Karpas-422 (cell line): Measurements from ENCODE around the gene SLC44A5. TPM values are rescaled to one million over a fixed set of nuclear protein-coding genes. Genes with fewer than 3 reads are reported as not detected.

Source experiments
- DNase-seq: peaks from one replicate; pipeline ENCODE4 v3.0.0-alpha.2; 2015
- H2AFZ ChIP-seq: fragments of 200-600 bp; sonication (generic); 2 replicates; pipeline ENCODE4 v1.6.1; 2014; ENCODE audit warnings: antibody characterized with exemption, low read length, mixed read lengths
- H3K27ac ChIP-seq: fragments of 200-600 bp; sonication (generic); 2 replicates; pipeline ENCODE4 v1.5.1; 2014; ENCODE audit warnings: mild to moderate bottlenecking, low read length, moderate library complexity
- H3K27me3 ChIP-seq: fragments of 200-600 bp; sonication (generic); 2 replicates; pipeline ENCODE4 v1.6.1; 2014; ENCODE audit warnings: low read length, mixed read lengths
- H3K36me3 ChIP-seq: fragments of 200-600 bp; sonication (generic); 2 replicates; pipeline ENCODE4 v1.6.1; 2014; ENCODE audit warnings: low read length, mixed read lengths; ENCODE audit not compliant: insufficient read depth
- H3K4me1 ChIP-seq: fragments of 200-600 bp; sonication (generic); 2 replicates; pipeline ENCODE4 v1.6.1; 2014; ENCODE audit warnings: mild to moderate bottlenecking, low read length, mixed read lengths
- H3K4me2 ChIP-seq: fragments of 200-600 bp; sonication (generic); 2 replicates; pipeline ENCODE4 v1.6.1; 2014; ENCODE audit warnings: low read length, low read depth, mild to moderate bottlenecking; ENCODE audit not compliant: poor library complexity, severe bottlenecking
- H3K4me3 ChIP-seq: fragments of 200-600 bp; sonication (generic); 2 replicates; pipeline ENCODE4 v1.5.1; 2014; ENCODE audit warnings: mild to moderate bottlenecking, antibody characterized with exemption, low read length, mixed read lengths
- H3K79me2 ChIP-seq: fragments of 200-600 bp; sonication (generic); 2 replicates; pipeline ENCODE4 v1.6.1; 2014; ENCODE audit warnings: mild to moderate bottlenecking, low read length, mixed read lengths
- H3K9ac ChIP-seq: fragments of 200-600 bp; sonication (generic); 2 replicates; pipeline ENCODE4 v1.6.0; 2014; ENCODE audit warnings: low read length
- H3K9me2 ChIP-seq: fragments of 200-600 bp; sonication (generic), shearing (Covaris generic); replicated peaks from 2 replicates; pipeline ENCODE4 v1.6.0; 2014; ENCODE audit warnings: mild to moderate bottlenecking, low read length, moderate library complexity; ENCODE audit not compliant: insufficient read depth
- H3K9me3 ChIP-seq: fragments of 300-700, 200-600 bp; sonication (generic); 2 replicates; pipeline ENCODE4 v1.6.1; 2014; ENCODE audit warnings: low read length, mixed read lengths
- H4K20me1 ChIP-seq: fragments of 200-600 bp; sonication (generic); 2 replicates; pipeline ENCODE4 v1.6.1; 2014; ENCODE audit warnings: mild to moderate bottlenecking, antibody characterized with exemption, low read length, low read depth; ENCODE audit not compliant: insufficient read depth
- total RNA-seq: library from RNA; depleted of rRNA; stranded (reverse); fragments of >200 nt; shearing (Covaris generic); gene quantifications from 2 replicates; pipeline ENCODE4 v1.2.3, GENCODE V29; 2014; ENCODE audit warnings: low replicate concordance

The SLC44A5 gene
- total RNA-seq, 1 experiment from 2014 or later, result not detected

DNA sequence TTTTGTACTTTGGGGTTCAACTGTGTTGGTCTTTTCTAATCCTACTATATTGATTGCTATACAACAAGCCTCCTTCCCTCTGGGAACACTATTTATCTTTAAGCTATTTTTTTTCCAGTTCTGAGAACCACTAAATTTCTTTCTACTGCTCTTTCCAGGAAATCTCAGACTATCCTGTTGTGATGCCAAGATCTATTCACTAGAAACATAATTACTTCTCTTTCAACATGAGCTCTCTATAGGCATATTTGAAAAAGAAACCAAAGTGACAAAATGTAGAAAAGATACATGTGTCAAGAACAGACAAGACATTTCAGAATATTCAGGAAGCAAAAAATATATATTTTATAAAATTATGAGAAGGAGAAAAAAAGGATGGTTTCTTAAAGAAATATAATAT is 82.9 kb downstream of the SLC44A5 start:
- no peak overlapping the region for H3K4me3 ChIP-seq
- no peaks in the 10 kb centered on the region for H3K9me2 ChIP-seq
- no peaks in the 10 kb centered on the region for H3K79me2 ChIP-seq
- H3K27me3 ChIP-seq, result no peaks in the 10 kb centered on the region
- H2AFZ ChIP-seq, result no peak overlapping the region
- H3K4me1 ChIP-seq, result no peaks in the 10 kb centered on the region
- no peaks in the 10 kb centered on the region for H3K36me3 ChIP-seq
- no peak for DNase-seq
- no peaks in the 10 kb centered on the region for H4K20me1 ChIP-seq
- no peak overlapping the region for H3K4me2 ChIP-seq
- H3K9me3 ChIP-seq, result no peaks in the 10 kb centered on the region
- no peak overlapping the region for H3K27ac ChIP-seq
- H3K9ac ChIP-seq, result no peak overlapping the region

GRCh38 chr1:75522389-75522788 is 88.5 kb downstream of the SLC44A5 start:
- DNase-seq, result no peak
- H3K9me2 ChIP-seq, result no peaks in the 10 kb centered on the region
- no peak overlapping the region for H3K4me2 ChIP-seq
- H2AFZ ChIP-seq, result no peak overlapping the region
- no peak overlapping the region for H3K9ac ChIP-seq
- H3K9me3 ChIP-seq, result no peaks in the 10 kb centered on the region
- no peaks in the 10 kb centered on the region for H3K79me2 ChIP-seq
- no peaks in the 10 kb centered on the region for H4K20me1 ChIP-seq
- H3K27ac ChIP-seq, result no peak overlapping the region
- no peaks in the 10 kb centered on the region for H3K4me1 ChIP-seq
- H3K4me3 ChIP-seq, result no peak overlapping the region
- no peaks in the 10 kb centered on the region for H3K36me3 ChIP-seq
- no peaks in the 10 kb centered on the region for H3K27me3 ChIP-seq

DNA sequence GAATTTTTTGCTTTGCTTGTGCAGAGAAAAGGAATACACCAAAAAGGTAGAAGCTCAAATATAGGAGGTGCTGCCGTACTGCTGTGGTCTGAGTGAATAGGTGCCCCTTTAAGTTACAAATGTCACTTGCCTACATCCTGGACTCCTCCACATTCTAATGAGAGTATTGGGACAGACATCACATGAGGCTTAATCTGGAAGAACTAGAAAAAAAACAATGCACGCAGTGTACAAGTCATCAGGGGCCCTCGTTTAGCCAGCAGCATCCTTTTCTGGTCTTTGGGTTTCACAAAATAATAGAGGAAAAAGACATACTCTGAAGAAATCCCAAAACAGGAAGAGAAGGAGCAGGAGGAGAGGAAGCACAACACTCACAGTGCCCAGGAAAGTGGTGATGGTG is 89.3 kb downstream of the SLC44A5 start:
- H3K4me2 ChIP-seq, result no peak overlapping the region
- no peak overlapping the region for H2AFZ ChIP-seq
- no peak overlapping the region for H3K4me3 ChIP-seq
- no peak overlapping the region for H3K27ac ChIP-seq
- H3K9me2 ChIP-seq, result no peaks in the 10 kb centered on the region
- no peaks in the 10 kb centered on the region for H4K20me1 ChIP-seq
- H3K79me2 ChIP-seq, result no peaks in the 10 kb centered on the region
- no peak overlapping the region for H3K9ac ChIP-seq
- no peaks in the 10 kb centered on the region for H3K9me3 ChIP-seq
- H3K27me3 ChIP-seq, result no peaks in the 10 kb centered on the region
- H3K36me3 ChIP-seq, result no peaks in the 10 kb centered on the region
- DNase-seq, result no peak
- no peaks in the 10 kb centered on the region for H3K4me1 ChIP-seq

DNA sequence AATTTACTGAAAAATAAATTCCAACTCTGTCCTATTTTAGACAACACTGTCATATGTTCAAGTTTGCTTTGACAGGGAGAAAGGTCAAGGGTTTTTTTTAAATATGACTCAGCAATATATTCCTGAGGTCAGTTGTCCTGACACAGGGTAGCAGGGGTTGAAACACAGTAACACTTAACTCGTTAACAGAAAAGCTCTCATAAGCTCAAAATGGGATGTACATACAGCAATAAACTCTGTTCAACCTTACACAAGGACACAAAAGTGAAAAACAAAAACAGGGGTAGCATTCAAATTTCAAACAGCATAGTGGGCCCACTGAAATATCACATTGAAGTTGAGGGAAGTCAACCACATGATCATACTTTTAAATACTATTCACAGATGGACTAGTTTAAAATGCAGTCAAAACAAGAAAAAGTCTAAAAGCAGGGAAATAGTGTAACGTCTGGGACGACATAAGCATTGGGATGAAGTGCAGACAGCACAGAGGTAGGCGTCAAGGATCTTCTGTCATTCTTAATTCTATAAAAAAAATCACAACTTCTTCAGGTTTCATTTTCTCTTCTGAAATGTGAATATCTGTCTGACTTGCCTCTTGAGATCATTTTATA is 89.9 kb downstream of the SLC44A5 start:
- H3K27ac ChIP-seq, result no peak overlapping the region
- no peak overlapping the region for H2AFZ ChIP-seq
- no peaks in the 10 kb centered on the region for H3K4me1 ChIP-seq
- no peak overlapping the region for H3K4me2 ChIP-seq
- no peaks in the 10 kb centered on the region for H4K20me1 ChIP-seq
- no peaks in the 10 kb centered on the region for H3K36me3 ChIP-seq
- no peaks in the 10 kb centered on the region for H3K9me3 ChIP-seq
- no peaks in the 10 kb centered on the region for H3K79me2 ChIP-seq
- H3K27me3 ChIP-seq, result no peaks in the 10 kb centered on the region
- no peaks in the 10 kb centered on the region for H3K9me2 ChIP-seq
- no peak for DNase-seq
- no peak overlapping the region for H3K4me3 ChIP-seq
- H3K9ac ChIP-seq, result no peak overlapping the region

- H2AFZ ChIP-seq, result no peak overlapping the region
- no peaks in the 10 kb centered on the region for H3K79me2 ChIP-seq
- H3K9me2 ChIP-seq, result no peaks in the 10 kb centered on the region
- no peak overlapping the region for H3K9ac ChIP-seq
- no peaks in the 10 kb centered on the region for H3K36me3 ChIP-seq
- H3K9me3 ChIP-seq, result no peaks in the 10 kb centered on the region
- H3K4me3 ChIP-seq, result no peak overlapping the region
- DNase-seq, result no peak
- H3K27me3 ChIP-seq, result no peaks in the 10 kb centered on the region
- H3K27ac ChIP-seq, result no peak overlapping the region
- H4K20me1 ChIP-seq, result no peaks in the 10 kb centered on the region
- H3K4me2 ChIP-seq, result no peak overlapping the region
- H3K4me1 ChIP-seq, result no peaks in the 10 kb centered on the region
Measured at GRCh38 chr1:75519651-75520427, 91.1 kb downstream of the SLC44A5 start.

- Histone ChIP-seq H3K79me2 (no peaks in the 10 kb centered on the region), H3K27ac (no peak overlapping the region), H3K4me2 (no peak overlapping the region), H3K4me3 (no peak overlapping the region), H3K9me3 (no peaks in the 10 kb centered on the region), H3K36me3 (no peaks in the 10 kb centered on the region), H3K4me1 (no peaks in the 10 kb centered on the region), H3K9me2 (no peaks in the 10 kb centered on the region), H2AFZ (no peak overlapping the region), H3K27me3 (no peaks in the 10 kb centered on the region), H3K9ac (no peak overlapping the region), H4K20me1 (no peaks in the 10 kb centered on the region)
- DNase-seq, result no peak
Measured at GRCh38 chr1:75518686-75519085, 92.2 kb downstream of the SLC44A5 start.

GRCh38 chr1:75514270-75514669 is 96.6 kb downstream of the SLC44A5 start:
- H3K9me3 ChIP-seq, result no peaks in the 10 kb centered on the region
- H3K9me2 ChIP-seq, result no peaks in the 10 kb centered on the region
- H3K79me2 ChIP-seq, result no peaks in the 10 kb centered on the region
- H3K36me3 ChIP-seq, result no peaks in the 10 kb centered on the region
- no peak overlapping the region for H3K4me3 ChIP-seq
- no peaks in the 10 kb centered on the region for H4K20me1 ChIP-seq
- H3K4me2 ChIP-seq, result no peak overlapping the region
- H2AFZ ChIP-seq, result no peak overlapping the region
- no peaks in the 10 kb centered on the region for H3K27me3 ChIP-seq
- H3K9ac ChIP-seq, result no peak overlapping the region
- H3K27ac ChIP-seq, result no peak overlapping the region
- no peak for DNase-seq
- no peaks in the 10 kb centered on the region for H3K4me1 ChIP-seq

DNA sequence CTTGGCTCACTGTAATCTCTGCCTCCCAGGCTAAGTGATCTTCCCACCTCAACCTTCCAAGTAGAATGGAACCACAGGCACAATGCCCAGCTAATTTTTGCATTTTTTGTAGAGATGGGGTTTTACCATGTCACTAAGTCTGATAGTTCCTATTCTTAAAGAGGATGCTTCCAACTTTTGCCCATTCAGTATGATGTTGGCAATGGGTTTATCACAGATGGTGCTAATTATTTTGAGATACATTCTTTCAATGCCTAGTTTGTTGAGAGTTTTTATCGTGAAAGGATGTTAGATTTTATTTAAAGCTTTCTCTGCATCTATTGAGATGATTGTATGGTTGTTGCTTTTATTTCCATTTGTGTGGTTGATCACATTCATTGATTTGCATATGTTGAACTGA is 103.9 kb downstream of the SLC44A5 start:
- H4K20me1 ChIP-seq, result no peaks in the 10 kb centered on the region
- no peak overlapping the region for H3K4me3 ChIP-seq
- H3K27me3 ChIP-seq, result no peaks in the 10 kb centered on the region; the same call in 1 of the 2 replicates
- peaks cover 5% of the 10 kb centered on the region; the same call in 1 of the 2 replicates for H3K4me1 ChIP-seq
- no peaks in the 10 kb centered on the region for H3K36me3 ChIP-seq
- DNase-seq, result no peak
- no peak overlapping the region for H3K27ac ChIP-seq
- no peak overlapping the region for H3K4me2 ChIP-seq
- H3K9ac ChIP-seq, result no peak overlapping the region
- H2AFZ ChIP-seq, result no peak overlapping the region
- no peaks in the 10 kb centered on the region for H3K9me3 ChIP-seq
- H3K79me2 ChIP-seq, result no peaks in the 10 kb centered on the region
- H3K9me2 ChIP-seq, result no peaks in the 10 kb centered on the region
